GM13977 (cell line): ENCODE results near the gene FZD7.
A peak's percentile ranks its signal among the peaks of the same experiment; 100 is the strongest.

Source experiments
- DNase-seq: peaks from one replicate; pipeline ENCODE4 v3.0.0; 2012; ENCODE audit warnings: low spot score
- CTCF ChIP-seq: IDR thresholded peaks from 2 replicates; pipeline ENCODE4 v1.5.1; 2012; ENCODE audit warnings: mild to moderate bottlenecking, control low read depth; ENCODE audit not compliant: insufficient read depth; ENCODE audit errors: extremely low read depth, missing control alignments
- in situ Hi-C: fragments of 300-500 bp; cut with MboI; formaldehyde crosslinking; loops from one replicate; pipeline ENCODE4 v1.12.0; 2022; ENCODE audit warnings: low sequenced_read_pairs, low pct_unique_long_range_greater_than_20kb, mixed read lengths, inconsistent platforms; ENCODE audit not compliant: unreplicated experiment

The FZD7 gene

DNA sequence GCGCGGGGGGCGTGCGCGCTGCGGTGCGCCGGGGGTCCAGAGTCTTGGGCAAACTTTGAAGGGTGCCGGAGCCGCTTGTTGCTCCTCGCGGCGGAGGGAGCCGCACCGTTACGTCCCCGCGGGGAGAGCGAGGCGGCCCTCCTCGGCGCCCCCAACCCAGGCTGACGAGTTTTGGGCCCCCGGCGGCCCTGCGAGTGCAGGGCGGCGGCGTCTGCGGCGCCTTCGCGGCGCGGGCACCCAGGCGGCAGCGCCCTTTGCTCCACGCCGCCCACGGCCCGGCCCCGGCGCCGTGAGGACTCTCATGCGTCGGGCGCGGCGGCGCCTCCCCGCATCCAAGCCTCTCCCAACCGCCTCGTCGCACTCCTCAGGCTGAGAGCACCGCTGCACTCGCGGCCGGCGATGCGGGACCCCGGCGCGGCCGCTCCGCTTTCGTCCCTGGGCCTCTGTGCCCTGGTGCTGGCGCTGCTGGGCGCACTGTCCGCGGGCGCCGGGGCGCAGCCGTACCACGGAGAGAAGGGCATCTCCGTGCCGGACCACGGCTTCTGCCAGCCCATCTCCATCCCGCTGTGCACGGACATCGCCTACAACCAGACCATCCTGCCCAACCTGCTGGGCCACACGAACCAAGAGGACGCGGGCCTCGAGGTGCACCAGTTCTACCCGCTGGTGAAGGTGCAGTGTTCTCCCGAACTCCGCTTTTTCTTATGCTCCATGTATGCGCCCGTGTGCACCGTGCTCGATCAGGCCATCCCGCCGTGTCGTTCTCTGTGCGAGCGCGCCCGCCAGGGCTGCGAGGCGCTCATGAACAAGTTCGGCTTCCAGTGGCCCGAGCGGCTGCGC, 814 bp downstream of the FZD7 start:
- in situ Hi-C loops: no loop called here
- peak; percentile 39 for DNase-seq
- no peak for TF ChIP-seq CTCF

GRCh38 chr2:202035089-202035940, 1.7 kb downstream of the FZD7 start:
- TF ChIP-seq CTCF: peak; percentile 34
- in situ Hi-C loops: no loop called here
- DNase-seq: peak; percentile 23

GRCh38 chr2:202035941-202036372, 2.3 kb downstream of the FZD7 start:
- in situ Hi-C loops: no loop called here
- DNase-seq: no peak
- TF ChIP-seq CTCF: no peak

- no peak for TF ChIP-seq CTCF
- in situ Hi-C loops: no loop called here
- DNase-seq: no peak
Observed at GRCh38 chr2:202036601-202037037, 3.0 kb downstream of the FZD7 start.

DNA sequence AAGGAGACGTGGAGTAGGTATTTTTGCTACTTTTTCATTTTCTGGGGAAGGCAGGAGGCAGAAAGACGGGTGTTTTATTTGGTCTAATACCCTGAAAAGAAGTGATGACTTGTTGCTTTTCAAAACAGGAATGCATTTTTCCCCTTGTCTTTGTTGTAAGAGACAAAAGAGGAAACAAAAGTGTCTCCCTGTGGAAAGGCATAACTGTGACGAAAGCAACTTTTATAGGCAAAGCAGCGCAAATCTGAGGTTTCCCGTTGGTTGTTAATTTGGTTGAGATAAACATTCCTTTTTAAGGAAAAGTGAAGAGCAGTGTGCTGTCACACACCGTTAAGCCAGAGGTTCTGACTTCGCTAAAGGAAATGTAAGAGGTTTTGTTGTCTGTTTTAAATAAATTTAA, 3.4 kb downstream of the FZD7 start:
- no peak for TF ChIP-seq CTCF
- no peak for DNase-seq
- in situ Hi-C loops: no loop called here

- TF ChIP-seq CTCF: no peak
- no peak for DNase-seq
- in situ Hi-C loops: no loop called here
Observed at GRCh38 chr2:202038471-202039277, 5.0 kb downstream of the FZD7 start.
